SK-N-SH (cell line): ENCODE measurements around the gene SNPH. TPM values are rescaled to one million over a fixed set of nuclear protein-coding genes. Genes with fewer than 3 reads are reported as not detected.

ENCODE experiments used
- CTCF ChIA-PET: fragments of 300-600, 350-600 bp; formaldehyde crosslinking; extraction: SDS; loops from one replicate; lab custom pipeline; 2021; lab: Yijun Ruan, JAX
- POLR2A ChIA-PET: fragments of 350-600 bp; sonication (Branson Sonifier 250); formaldehyde crosslinking; extraction: SDS; loops from one replicate; lab custom pipeline; 2020; ENCODE audit warnings: antibody characterized with exemption, inconsistent platforms; lab: Yijun Ruan, JAX
- DNase-seq: peaks from one replicate; pipeline ENCODE4 v3.0.0; 2012
- H2AFZ ChIP-seq: fragments of 200-600 bp; sonication (generic); 2 replicates; pipeline ENCODE4 v1.8.1; 2016; ENCODE audit warnings: antibody characterized with exemption, mild to moderate bottlenecking, low read depth
- H3F3A ChIP-seq: fragments of 200-600 bp; sonication (generic); replicated peaks from 2 replicates; pipeline ENCODE3; 2016; ENCODE audit warnings: antibody characterized with exemption, mild to moderate bottlenecking; ENCODE audit not compliant: insufficient read depth
- H3K27ac ChIP-seq, 2 experiments: fragments of 200-500 bp in 1 of 2; fragments of 200-600 bp in 1 of 2; sonication (Bioruptor generic) in 1 of 2; sonication (generic), shearing (Covaris generic) in 1 of 2; 2 replicates each; pipeline versions ENCODE4 v1.5.1 to v1.6.1; 2014 to 2016; ENCODE audit warnings: low read depth in 2 of 2, inconsistent platforms in 1 of 2, low read length in 1 of 2, mild to moderate bottlenecking in 1 of 2, mixed read lengths in 1 of 2
- H3K27me3 ChIP-seq: fragments of 200-600 bp; sonication (generic), shearing (Covaris generic); 2 replicates; pipeline ENCODE4 v1.6.1; 2016; ENCODE audit warnings: mixed run types; ENCODE audit not compliant: insufficient read depth
- H3K36me3 ChIP-seq, 2 experiments: fragments of 200-500 bp in 1 of 2; fragments of 200-600 bp in 1 of 2; sonication (Bioruptor generic) in 1 of 2; sonication (generic) in 1 of 2; replicated peaks in 1 of 2; 2 replicates each; pipeline versions ENCODE3 to v1.5.1; 2014 to 2016; ENCODE audit warnings: low read length in 1 of 2, mild to moderate bottlenecking in 1 of 2; ENCODE audit not compliant: insufficient read depth in 2 of 2, control insufficient read depth in 1 of 2
- H3K4me1 ChIP-seq, 2 experiments: fragments of 200-500 bp in 1 of 2; fragments of 200-600 bp in 1 of 2; sonication (Bioruptor generic) in 1 of 2; sonication (generic), shearing (Covaris generic) in 1 of 2; 2 replicates each; pipeline versions ENCODE4 v1.5.1 to v1.6.1; 2014 to 2016; ENCODE audit warnings: low read depth in 1 of 2, low read length in 1 of 2, mixed run types in 1 of 2; ENCODE audit not compliant: insufficient read depth in 2 of 2, control insufficient read depth in 1 of 2
- H3K4me2 ChIP-seq: fragments of 200-600 bp; sonication (generic), shearing (Covaris generic); 2 replicates; pipeline ENCODE4 v1.6.1; 2017; ENCODE audit warnings: mixed run types
- H3K4me3 ChIP-seq, 2 experiments: fragments of 200-500 bp in 1 of 2; fragments of 200-600 bp in 1 of 2; sonication (Bioruptor generic) in 1 of 2; sonication (generic), shearing (Covaris generic) in 1 of 2; 2 replicates each; pipeline versions ENCODE4 v1.5.1 to v1.8.1; 2014 to 2016; ENCODE audit warnings: low read depth in 2 of 2, inconsistent platforms in 1 of 2, low read length in 1 of 2, mild to moderate bottlenecking in 1 of 2, mixed read lengths in 1 of 2, moderate library complexity in 1 of 2
- H3K79me2 ChIP-seq: fragments of 200-600 bp; sonication (generic); 2 replicates; pipeline ENCODE4 v1.8.1; 2017; ENCODE audit warnings: mild to moderate bottlenecking; ENCODE audit not compliant: insufficient read depth
- H3K9ac ChIP-seq: fragments of 200-600 bp; sonication (generic); 2 replicates; pipeline ENCODE4 v1.6.1; 2017; ENCODE audit warnings: mixed run types
- H3K9me2 ChIP-seq: fragments of 200-600 bp; sonication (generic); 2 replicates; pipeline ENCODE4 v1.6.1; 2017; ENCODE audit warnings: mixed run types
- H3K9me3 ChIP-seq: fragments of 200-600 bp; sonication (generic); 2 replicates; pipeline ENCODE4 v1.6.1; 2017; ENCODE audit warnings: mixed run types, mild to moderate bottlenecking, moderate library complexity
- H4K20me1 ChIP-seq: fragments of 200-600 bp; sonication (generic); 2 replicates; pipeline ENCODE4 v1.6.1; 2017; ENCODE audit warnings: mild to moderate bottlenecking, mixed run types; ENCODE audit not compliant: insufficient read depth
- ELF1 ChIP-seq: IDR thresholded peaks from 2 replicates; pipeline ENCODE4 v1.4.0; 2012
- EZH2phosphoT487 ChIP-seq: fragments of 200-600 bp; sonication (generic); IDR thresholded peaks from 2 replicates; pipeline ENCODE4 v1.6.1; 2017; ENCODE audit warnings: low read depth, mixed run types, mild to moderate bottlenecking, antibody characterized with exemption, moderate library complexity, borderline replicate concordance
- FOSL2 ChIP-seq: IDR thresholded peaks from 2 replicates; pipeline ENCODE4 v1.4.0; 2012; ENCODE audit warnings: low read depth, mild to moderate bottlenecking, moderate library complexity, borderline replicate concordance
- FOXM1 ChIP-seq: IDR thresholded peaks from 2 replicates; pipeline ENCODE4 v1.4.0; 2012; ENCODE audit warnings: low read depth, mild to moderate bottlenecking
- GABPA ChIP-seq: IDR thresholded peaks from 2 replicates; pipeline ENCODE4 v1.4.0; 2012; ENCODE audit warnings: low read depth, mild to moderate bottlenecking
- GATA2 ChIP-seq: sonication (generic); formaldehyde crosslinking; IDR thresholded peaks from 2 replicates; pipeline ENCODE4 v1.5.0; 2020; ENCODE audit warnings: mild to moderate bottlenecking, missing genetic modification reagents
- JUND ChIP-seq: IDR thresholded peaks from 2 replicates; pipeline ENCODE4 v1.4.0; 2012
- NRF1 ChIP-seq: IDR thresholded peaks from 2 replicates; pipeline ENCODE4 v1.6.1; 2012; ENCODE audit warnings: low read depth, mild to moderate bottlenecking, low read length
- RAD21 ChIP-seq: IDR thresholded peaks from 2 replicates; pipeline ENCODE4 v1.6.1; 2012; ENCODE audit warnings: mild to moderate bottlenecking, low read length
- RCOR1 ChIP-seq: fragments of 150-350 bp; IDR thresholded peaks from 2 replicates; pipeline ENCODE4 v1.6.1; 2017; ENCODE audit warnings: antibody characterized with exemption, low read length
- RXRA ChIP-seq: IDR thresholded peaks from 2 replicates; pipeline ENCODE4 v1.4.0; 2012; ENCODE audit warnings: low read depth, mild to moderate bottlenecking, borderline replicate concordance
- SIN3A ChIP-seq: IDR thresholded peaks from 2 replicates; pipeline ENCODE4 v1.6.1; 2012; ENCODE audit warnings: low read depth, mild to moderate bottlenecking, low read length, moderate library complexity, borderline replicate concordance
- SMC3 ChIP-seq: IDR thresholded peaks from 2 replicates; pipeline ENCODE4 v1.6.1; 2012; ENCODE audit warnings: low read depth, low read length, improper control_type of control experiment
- TCF12 ChIP-seq: IDR thresholded peaks from 2 replicates; pipeline ENCODE4 v1.4.0; 2012
- USF1 ChIP-seq: IDR thresholded peaks from 2 replicates; pipeline ENCODE4 v1.4.0; 2012; ENCODE audit warnings: low read depth, borderline replicate concordance
- WGBS: methylation state at CpG from one replicate; pipeline ENCODE4 v1.1.6; 2017; ENCODE audit warnings: low lambda C conversion rate; 5-methylcytosine and 5-hydroxymethylcytosine counted together
- polyA plus RNA-seq, 3 experiments: library from polyadenylated mRNA; depleted of rRNA; stranded (reverse); fragments of >200 nt; gene quantifications; 2 replicates each; pipeline ENCODE4 v1.2.3, GENCODE V29; 2012
- TF ChIP-seq, protein P1 (sequence below): fragments of 150-350 bp; IDR thresholded peaks from 2 replicates; pipeline ENCODE4 v1.6.1; 2017; ENCODE audit warnings: antibody characterized with exemption, low read length, low read depth, borderline replicate concordance
- TF ChIP-seq, protein P2 (sequence below): IDR thresholded peaks from 2 replicates; pipeline ENCODE4 v1.4.0; 2012; ENCODE audit warnings: low read depth
- TF ChIP-seq, protein P3 (sequence below): fragments of 200-600 bp; sonication (generic); IDR thresholded peaks from 2 replicates; pipeline ENCODE4 v1.6.1; 2017; ENCODE audit warnings: antibody characterized with exemption, mild to moderate bottlenecking, moderate library complexity

SNPH gene
- polyA plus RNA-seq, 1 of the 3 experiments (the other 2 are of a cell fraction): 2.5 TPM

DNA sequence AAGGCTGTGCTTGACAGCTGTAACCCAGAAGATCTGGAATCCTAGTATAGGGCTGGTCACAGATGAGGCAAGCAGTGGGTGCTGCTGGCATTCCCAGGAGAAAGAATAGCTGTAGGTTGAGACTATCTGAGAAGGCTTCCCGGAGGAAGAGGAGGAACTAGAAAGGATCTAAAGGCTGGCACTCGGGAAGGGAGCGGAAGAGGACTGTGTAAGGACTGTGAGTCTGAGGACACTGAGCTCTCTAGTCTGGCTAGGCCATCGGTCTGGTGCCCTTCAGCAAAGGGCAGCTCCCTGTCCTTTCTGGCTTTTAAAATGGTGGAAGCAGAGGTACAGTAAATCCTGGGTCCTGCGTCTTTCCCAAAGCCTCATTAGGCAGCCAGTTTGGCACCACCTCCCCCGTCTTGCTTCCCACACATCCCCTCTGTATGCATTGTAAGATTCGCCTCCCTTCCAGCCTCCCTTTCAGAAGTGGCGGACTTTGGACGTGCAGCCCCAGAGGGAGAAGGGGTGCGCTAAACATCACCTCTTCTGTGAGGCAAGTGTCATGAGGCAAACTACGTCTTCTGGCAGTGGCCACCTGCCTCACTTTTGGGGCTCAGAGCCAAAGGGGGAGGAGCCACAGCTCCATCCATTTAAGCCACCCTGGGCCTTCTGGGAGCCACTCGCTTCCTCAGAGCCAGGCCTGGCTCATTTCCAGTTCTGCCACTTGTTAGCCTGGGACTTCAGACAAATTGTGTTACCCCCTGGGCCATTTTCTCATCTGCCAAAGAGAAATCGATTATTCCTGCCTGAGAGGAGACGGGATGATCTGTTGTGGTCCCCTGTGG lies 8.6 kb downstream of the SNPH start:
- Histone ChIP-seq H3K9me2 (no peaks in the 10 kb centered on the region), H3K4me3 (no peak overlapping the region), H3K9me3 (no peaks in the 10 kb centered on the region), H3K27ac (peak overlapping the region in 1 of 2 experiments; percentile 34; a peak in 1 of 4 replicates), H3K9ac (no peak overlapping the region), H4K20me1 (no peaks in the 10 kb centered on the region), H3F3A (no peaks in the 10 kb centered on the region), H3K4me1 (peaks cover 0 to 12% of the 10 kb centered on the region in 2 experiments; a peak in 1 of 4 replicates), H3K79me2 (no peaks in the 10 kb centered on the region), H3K27me3 (no peaks in the 10 kb centered on the region), H2AFZ (no peak overlapping the region), H3K4me2 (no peak overlapping the region), H3K36me3 (peaks cover 4 to 5% of the 10 kb centered on the region in 2 experiments)
- POLR2A ChIA-PET: no interaction called here
- peak; percentile 51 for DNase-seq
- CTCF ChIA-PET: interaction anchor here (1.0 to 2.5 kb wide), 3 partner anchors 8 to 228 kb away, joined by 3 to 7 read pairs (median 4); partner anchors contain the start of gene SNPH
- TF ChIP-seq NRF1 (no peak), SIN3A (no peak), TCF12 (no peak), GABPA (no peak), FOXM1 (no peak), JUND (no peak), USF1 (no peak), FOSL2 (no peak), SMC3 (no peak), RXRA (no peak), GATA2 (CRISPR knock-in tag) (no peak), RAD21 (no peak), RCOR1 (no peak), ELF1 (no peak), EZH2phosphoT487 (no peak)
- TF ChIP-seq, protein P1, sequence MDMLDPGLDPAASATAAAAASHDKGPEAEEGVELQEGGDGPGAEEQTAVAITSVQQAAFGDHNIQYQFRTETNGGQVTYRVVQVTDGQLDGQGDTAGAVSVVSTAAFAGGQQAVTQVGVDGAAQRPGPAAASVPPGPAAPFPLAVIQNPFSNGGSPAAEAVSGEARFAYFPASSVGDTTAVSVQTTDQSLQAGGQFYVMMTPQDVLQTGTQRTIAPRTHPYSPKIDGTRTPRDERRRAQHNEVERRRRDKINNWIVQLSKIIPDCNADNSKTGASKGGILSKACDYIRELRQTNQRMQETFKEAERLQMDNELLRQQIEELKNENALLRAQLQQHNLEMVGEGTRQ: no peak
- TF ChIP-seq, protein P2, sequence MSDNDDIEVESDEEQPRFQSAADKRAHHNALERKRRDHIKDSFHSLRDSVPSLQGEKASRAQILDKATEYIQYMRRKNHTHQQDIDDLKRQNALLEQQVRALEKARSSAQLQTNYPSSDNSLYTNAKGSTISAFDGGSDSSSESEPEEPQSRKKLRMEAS: no peak
- TF ChIP-seq, protein P3, sequence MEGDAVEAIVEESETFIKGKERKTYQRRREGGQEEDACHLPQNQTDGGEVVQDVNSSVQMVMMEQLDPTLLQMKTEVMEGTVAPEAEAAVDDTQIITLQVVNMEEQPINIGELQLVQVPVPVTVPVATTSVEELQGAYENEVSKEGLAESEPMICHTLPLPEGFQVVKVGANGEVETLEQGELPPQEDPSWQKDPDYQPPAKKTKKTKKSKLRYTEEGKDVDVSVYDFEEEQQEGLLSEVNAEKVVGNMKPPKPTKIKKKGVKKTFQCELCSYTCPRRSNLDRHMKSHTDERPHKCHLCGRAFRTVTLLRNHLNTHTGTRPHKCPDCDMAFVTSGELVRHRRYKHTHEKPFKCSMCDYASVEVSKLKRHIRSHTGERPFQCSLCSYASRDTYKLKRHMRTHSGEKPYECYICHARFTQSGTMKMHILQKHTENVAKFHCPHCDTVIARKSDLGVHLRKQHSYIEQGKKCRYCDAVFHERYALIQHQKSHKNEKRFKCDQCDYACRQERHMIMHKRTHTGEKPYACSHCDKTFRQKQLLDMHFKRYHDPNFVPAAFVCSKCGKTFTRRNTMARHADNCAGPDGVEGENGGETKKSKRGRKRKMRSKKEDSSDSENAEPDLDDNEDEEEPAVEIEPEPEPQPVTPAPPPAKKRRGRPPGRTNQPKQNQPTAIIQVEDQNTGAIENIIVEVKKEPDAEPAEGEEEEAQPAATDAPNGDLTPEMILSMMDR: no peak
- WGBS: 90% methylated on average over 14 of the region's 14 CpGs
